CD4-positive, alpha-beta memory T cell (primary cell): ENCODE results near the gene B9D2. TPM values are rescaled to one million over a fixed set of nuclear protein-coding genes. Genes with fewer than 3 reads are reported as not detected.
A peak's percentile ranks its signal among the peaks of the same experiment; 100 is the strongest.
"Not testable (repeated sequence)": the region's sequence is repeated elsewhere in the genome, so short reads cannot be mapped to it uniquely, and the experiment has no call there.

Experiments used
- CTCF ChIA-PET: fragments of 350-600 bp; sonication (Branson Sonifier 250); formaldehyde crosslinking; loops from one replicate; lab custom pipeline; 2021; ENCODE audit warnings: inconsistent platforms; ENCODE audit not compliant: partially characterized antibody; lab: Charles Lee
- POLR2A ChIA-PET: fragments of 350-600 bp; sonication (Branson Sonifier 250); formaldehyde crosslinking; loops from one replicate; lab custom pipeline; 2021; ENCODE audit not compliant: partially characterized antibody; lab: Charles Lee
- DNase-seq, 5 donors: peaks; one replicate each; pipeline versions ENCODE4 v3.0.0 to v3.0.0-alpha.2; 2020 to 2022; ENCODE audit warnings: mixed read lengths in 1 of 5
- H3K27ac ChIP-seq: one replicate; pipeline ENCODE4 v1.7.0; 2013; ENCODE audit warnings: low read depth, low read length
- H3K27me3 ChIP-seq: 2 replicates; pipeline ENCODE4 v1.7.0; 2013; ENCODE audit warnings: mild to moderate bottlenecking, low read length, moderate library complexity; ENCODE audit not compliant: insufficient read depth
- H3K36me3 ChIP-seq: 2 replicates; pipeline ENCODE4 v1.7.0; 2013; ENCODE audit warnings: mild to moderate bottlenecking, low read length, moderate library complexity; ENCODE audit not compliant: insufficient read depth
- H3K4me1 ChIP-seq: 2 replicates; pipeline ENCODE4 v1.7.0; 2013; ENCODE audit warnings: mild to moderate bottlenecking, low read length, moderate library complexity; ENCODE audit not compliant: insufficient read depth
- H3K4me3 ChIP-seq, 2 donors: one replicate each; pipeline ENCODE4 v1.7.0; 2013; ENCODE audit warnings: low read length in 2 of 2, mild to moderate bottlenecking in 1 of 2
- H3K9me3 ChIP-seq, 2 donors: one replicate each; pipeline ENCODE4 v1.7.0; 2013; ENCODE audit warnings: low read length in 2 of 2, control low read depth in 1 of 2; ENCODE audit not compliant: control insufficient read depth in 1 of 2
- H3K27ac Mint-ChIP-seq, 7 donors: one replicate each; pipeline ENCODE4 v1.8.0; 2020 to 2021; ENCODE audit warnings: mixed read lengths in 7 of 7, mild to moderate bottlenecking in 6 of 7, inconsistent platforms in 3 of 7, moderate library complexity in 3 of 7
- H3K27me3 Mint-ChIP-seq, 2 donors: one replicate each; pipeline ENCODE4 v1.8.0; 2020 to 2021; ENCODE audit warnings: mixed read lengths in 2 of 2
- H3K36me3 Mint-ChIP-seq, 2 donors: one replicate each; pipeline ENCODE4 v1.8.0; 2020 to 2021; ENCODE audit warnings: mixed read lengths in 2 of 2, inconsistent platforms in 1 of 2, mild to moderate bottlenecking in 1 of 2
- H3K4me1 Mint-ChIP-seq, 4 donors: one replicate each; pipeline ENCODE4 v1.8.0; 2020 to 2021; ENCODE audit warnings: mixed read lengths in 4 of 4, mild to moderate bottlenecking in 1 of 4
- H3K4me3 Mint-ChIP-seq, 8 donors: one replicate each; pipeline ENCODE4 v1.8.0; 2020 to 2021; ENCODE audit warnings: mixed read lengths in 8 of 8, mild to moderate bottlenecking in 7 of 8, moderate library complexity in 6 of 8, inconsistent platforms in 3 of 8
- H3K9me3 Mint-ChIP-seq, 8 donors: one replicate each; pipeline ENCODE4 v1.8.0; 2020 to 2021; ENCODE audit warnings: mixed read lengths in 8 of 8, mild to moderate bottlenecking in 5 of 8, inconsistent platforms in 3 of 8, moderate library complexity in 1 of 8
- intact Hi-C: fragments of 100-400 bp; cut with micrococcal nuclease; formaldehyde crosslinking; loops from one replicate; pipeline ENCODE4 v1.15.1; 2023
- polyA plus RNA-seq, 2 donors: library from polyadenylated mRNA; unstranded; fragments of 300-500 nt; fragmentation: Illumina TruSeq; gene quantifications; one replicate each; pipeline ENCODE4 v1.2.3, GENCODE V29; 2021
- total RNA-seq, 2 experiments: library from RNA; stranded (reverse); gene quantifications; one replicate each; pipeline ENCODE4 v1.2.3, GENCODE V29; 2021

Gene B9D2
- total and polyA plus RNA-seq, 4 experiments from 2014 or later = 11.6 to 22.4 (median 14.0) TPM

- no peaks in the 10 kb centered on the region for H3K9me3 Mint-ChIP-seq
- H3K27ac ChIP-seq = peak within 1 kb of the TSS; percentile 20
- ChIA-PET POLR2A (interaction anchor here (1.0 to 3.5 kb wide), 6 partner anchors 12 to 76 kb away, joined by 3 to 11 read pairs (median 3); partner anchors contain the start of gene B9D2), CTCF (interaction anchor here (0.7 to 1.8 kb wide), 2 partner anchors 12 to 74 kb away, joined by 4 read pairs; partner anchors contain the start of gene B9D2)
- intact Hi-C loops = no loop called here
- H3K36me3 ChIP-seq = no peaks in the 10 kb centered on the region
- H3K4me1 ChIP-seq = peaks cover 7% of the 10 kb centered on the region
- H3K9me3 ChIP-seq = no peaks in the 10 kb centered on the region
- no peaks in the 10 kb centered on the region for H3K36me3 Mint-ChIP-seq
- peak within 1 kb of the TSS; percentile 19 to 57 for H3K4me3 ChIP-seq
- no peaks in the 10 kb centered on the region for H3K27me3 ChIP-seq
- peaks cover 11 to 16% (median 12%) of the 10 kb centered on the region in 4 donors for H3K4me1 Mint-ChIP-seq
- H3K4me3 Mint-ChIP-seq = peak within 1 kb of the TSS; percentile 80 to 91 (median 86)
- DNase-seq = no peak
- peak within 1 kb of the TSS in 6 of 7 donors; percentile 70 to 95 (median 86) for H3K27ac Mint-ChIP-seq
- H3K27me3 Mint-ChIP-seq = no peaks in the 10 kb centered on the region
Observed at GRCh38 chr19:41376241-41376997, 12.5 kb upstream of the B9D2 start, which contains the start of gene TMEM91. Gene TMEM91, plus strand, starts transcription at chr19:41376533. Its CDS starts 1,777 bp downstream, at chr19:41378310.

DNA sequence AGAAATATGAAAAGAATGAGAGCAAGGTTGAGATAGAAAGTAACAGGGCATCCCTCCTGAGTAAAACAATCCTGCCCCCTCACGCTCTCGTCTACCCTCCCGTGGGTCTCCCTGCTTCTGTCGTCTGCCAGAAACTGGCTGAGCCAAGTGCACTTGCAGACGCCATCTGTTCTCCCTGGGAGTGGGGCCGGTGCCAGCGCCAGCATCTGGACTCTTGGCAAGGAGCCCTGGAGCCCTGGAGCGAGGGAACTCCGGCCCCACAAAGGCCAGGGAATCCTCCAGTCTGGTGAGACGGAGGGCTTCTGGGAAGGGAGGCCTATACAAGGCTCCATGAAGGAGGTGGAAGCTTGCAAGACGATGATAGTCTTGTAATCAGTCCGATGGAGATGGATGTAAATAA lies 10.0 kb upstream of the B9D2 start:
- Histone ChIP-seq H3K4me1 (peaks cover 7% of the 10 kb centered on the region), H3K27me3 (no peaks in the 10 kb centered on the region), H3K27ac (no peak overlapping the region), H3K36me3 (no peaks in the 10 kb centered on the region), H3K4me3 (no peak overlapping the region), H3K9me3 (no peaks in the 10 kb centered on the region)
- H3K9me3 Mint-ChIP-seq = no peaks in the 10 kb centered on the region
- intact Hi-C loops = no loop called here
- peaks cover 11 to 16% (median 12%) of the 10 kb centered on the region in 4 donors for H3K4me1 Mint-ChIP-seq
- no peak overlapping the region for H3K27ac Mint-ChIP-seq
- DNase-seq = no peak
- POLR2A ChIA-PET = no interaction called here
- H3K4me3 Mint-ChIP-seq = no peak overlapping the region
- CTCF ChIA-PET = no interaction called here
- H3K36me3 Mint-ChIP-seq = no peaks in the 10 kb centered on the region
- H3K27me3 Mint-ChIP-seq = no peaks in the 10 kb centered on the region

GRCh38 chr19:41372501-41372900 lies 8.6 kb upstream of the B9D2 start:
- H3K36me3 Mint-ChIP-seq = no peaks in the 10 kb centered on the region
- H3K4me3 Mint-ChIP-seq = no peak overlapping the region
- no peak for DNase-seq
- no peaks in the 10 kb centered on the region for H3K36me3 ChIP-seq
- no peak overlapping the region for H3K4me3 ChIP-seq
- H3K4me1 Mint-ChIP-seq = peaks cover 11 to 15% (median 12%) of the 10 kb centered on the region in 4 donors
- H3K9me3 ChIP-seq = no peaks in the 10 kb centered on the region
- peaks cover 7% of the 10 kb centered on the region for H3K4me1 ChIP-seq
- H3K27me3 Mint-ChIP-seq = no peaks in the 10 kb centered on the region
- intact Hi-C loops = no loop called here
- no peak overlapping the region for H3K27ac Mint-ChIP-seq
- H3K27me3 ChIP-seq = no peaks in the 10 kb centered on the region
- H3K27ac ChIP-seq = no peak overlapping the region
- H3K9me3 Mint-ChIP-seq = no peaks in the 10 kb centered on the region
- ChIA-PET CTCF (interaction anchor here (0.6 to 1.5 kb wide), 3 partner anchors 16 to 381 kb away, joined by 3 to 4 read pairs (median 3); no protein-coding TSS in a partner anchor), POLR2A (interaction anchor here (1.2 to 1.3 kb wide), 2 partner anchors 8 to 67 kb away, joined by 3 to 6 read pairs; partner anchors contain the start of genes B9D2 and DMAC2)

GRCh38 chr19:41371541-41371940 lies 7.6 kb upstream of the B9D2 start:
- intact Hi-C loops = no loop called here
- CTCF ChIA-PET = interaction anchor here (1.5 kb wide), 1 partner anchor 382 kb away, joined by 3 read pairs; no protein-coding TSS in a partner anchor
- Histone ChIP-seq H3K27ac (no peak overlapping the region), H3K4me1 (no peaks in the 10 kb centered on the region), H3K4me3 (no peak overlapping the region), H3K9me3 (no peaks in the 10 kb centered on the region), H3K36me3 (no peaks in the 10 kb centered on the region), H3K27me3 (no peaks in the 10 kb centered on the region)
- H3K9me3 Mint-ChIP-seq = no peaks in the 10 kb centered on the region
- no peak overlapping the region for H3K4me3 Mint-ChIP-seq
- no peak for DNase-seq
- H3K36me3 Mint-ChIP-seq = no peaks in the 10 kb centered on the region
- H3K4me1 Mint-ChIP-seq = peaks cover 4 to 6% (median 6%) of the 10 kb centered on the region in 4 donors
- H3K27ac Mint-ChIP-seq = no peak overlapping the region
- no peaks in the 10 kb centered on the region for H3K27me3 Mint-ChIP-seq
- POLR2A ChIA-PET = no interaction called here

- CTCF ChIA-PET, H3K36me3 ChIP-seq, H3K4me1 ChIP-seq, intact Hi-C loops, DNase-seq, H3K9me3 Mint-ChIP-seq, H3K4me3 Mint-ChIP-seq, H3K4me3 ChIP-seq, H3K27me3 ChIP-seq, H3K36me3 Mint-ChIP-seq, H3K9me3 ChIP-seq, H3K27me3 Mint-ChIP-seq, H3K27ac ChIP-seq, H3K4me1 Mint-ChIP-seq, H3K27ac Mint-ChIP-seq, POLR2A ChIA-PET: not testable (repeated sequence)
Observed at GRCh38 chr19:41371119-41371518, 7.2 kb upstream of the B9D2 start.

DNA sequence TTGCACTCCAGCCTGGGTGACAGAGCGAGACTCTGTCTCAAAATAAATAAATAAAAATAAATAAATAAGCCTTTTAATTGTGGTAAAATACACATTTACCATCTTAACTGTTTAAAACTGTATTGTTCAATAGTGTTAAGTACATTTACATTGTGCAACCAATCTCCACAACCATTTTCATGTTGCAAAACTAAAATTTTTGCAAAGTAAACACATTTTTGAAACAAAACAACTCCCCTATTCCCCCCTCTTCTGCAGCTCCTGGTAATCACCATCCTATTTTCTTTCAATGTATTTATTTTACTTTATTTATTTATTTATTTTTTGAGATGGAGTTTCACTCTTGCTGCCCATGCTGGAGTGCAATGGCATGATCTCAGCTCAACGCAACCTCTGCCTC lies 5.8 kb upstream of the B9D2 start:
- Mint-ChIP-seq H3K27me3 (no peaks in the 10 kb centered on the region), H3K4me1 (peaks cover 0 to 4% (median 3%) of the 10 kb centered on the region in 4 donors), H3K27ac (no peak overlapping the region), H3K9me3 (no peaks in the 10 kb centered on the region), H3K36me3 (no peaks in the 10 kb centered on the region), H3K4me3 (no peak overlapping the region)
- no peak for DNase-seq
- Histone ChIP-seq H3K36me3 (no peaks in the 10 kb centered on the region), H3K27me3 (no peaks in the 10 kb centered on the region), H3K9me3 (no peaks in the 10 kb centered on the region), H3K4me1 (peaks cover 3% of the 10 kb centered on the region), H3K27ac (no peak overlapping the region), H3K4me3 (no peak overlapping the region)
- POLR2A ChIA-PET = no interaction called here
- intact Hi-C loops = no loop called here
- CTCF ChIA-PET = interaction anchor here (1.0 to 1.4 kb wide), 2 partner anchors 14 to 32 kb away, joined by 3 to 4 read pairs; no protein-coding TSS in a partner anchor

DNA sequence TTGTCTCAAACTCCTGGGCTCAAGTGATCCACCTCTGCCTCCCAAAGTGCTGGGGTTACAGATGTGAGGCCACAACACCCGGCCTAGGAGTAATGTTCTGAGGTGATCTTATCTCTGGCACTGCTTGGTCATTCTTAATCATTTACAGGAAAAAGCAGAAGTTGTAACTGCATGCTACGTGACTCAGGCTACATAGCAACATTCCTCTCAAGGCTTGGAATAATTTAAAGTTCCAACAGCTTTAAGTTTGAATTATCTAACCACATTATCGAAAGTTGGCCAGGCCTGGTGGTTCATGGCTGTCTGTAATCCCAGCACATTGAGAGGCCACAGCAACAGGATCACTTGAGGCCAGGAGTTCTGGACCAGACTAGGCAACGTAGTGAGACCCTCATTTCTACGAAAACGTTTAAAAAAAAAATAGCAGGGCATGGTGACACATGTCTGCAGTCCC lies 3.9 kb upstream of the B9D2 start:
- no peaks in the 10 kb centered on the region for H3K36me3 ChIP-seq
- ChIA-PET POLR2A (interaction anchor here (0.9 kb wide), 1 partner anchor 13 kb away, joined by 3 read pairs; no protein-coding TSS in a partner anchor), CTCF (no interaction called here)
- intact Hi-C loops = no loop called here
- no peak overlapping the region for H3K4me3 Mint-ChIP-seq
- no peak overlapping the region for H3K27ac ChIP-seq
- no peak overlapping the region for H3K27ac Mint-ChIP-seq
- H3K27me3 Mint-ChIP-seq = no peaks in the 10 kb centered on the region
- DNase-seq = no peak
- H3K4me3 ChIP-seq = no peak overlapping the region
- no peaks in the 10 kb centered on the region for H3K9me3 Mint-ChIP-seq
- no peaks in the 10 kb centered on the region for H3K27me3 ChIP-seq
- no peaks in the 10 kb centered on the region for H3K9me3 ChIP-seq
- peaks cover 16% of the 10 kb centered on the region for H3K4me1 ChIP-seq
- H3K4me1 Mint-ChIP-seq = peaks cover 9 to 20% (median 13%) of the 10 kb centered on the region in 4 donors
- peaks cover 0 to 8% of the 10 kb centered on the region in 2 donors for H3K36me3 Mint-ChIP-seq
